Measurements from ENCODE around the gene PSMB11.

The PSMB11 gene

DNA sequence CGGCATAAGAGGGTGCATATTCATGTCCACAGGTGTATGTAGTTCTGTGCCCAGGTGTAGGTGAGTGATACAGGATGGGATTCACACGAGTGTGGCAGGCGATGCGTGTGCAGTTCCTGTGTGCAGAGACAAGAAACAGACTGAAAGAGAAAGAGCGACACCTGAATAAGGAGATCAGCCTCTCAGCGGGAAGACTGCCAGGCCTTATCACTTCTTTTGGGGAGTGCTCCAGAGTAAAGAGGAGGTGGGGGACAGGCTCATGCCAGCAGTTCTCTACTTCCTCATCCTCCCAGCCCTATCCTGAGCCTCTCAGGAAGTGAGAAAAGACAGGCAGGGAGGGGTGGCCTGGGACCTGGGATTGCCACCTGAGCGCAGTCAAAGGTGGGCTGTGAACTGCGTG lies 2.8 kb downstream of the PSMB11 start:
- DNase-seq (ENCODE audit: low spot score) = no peak

DNA sequence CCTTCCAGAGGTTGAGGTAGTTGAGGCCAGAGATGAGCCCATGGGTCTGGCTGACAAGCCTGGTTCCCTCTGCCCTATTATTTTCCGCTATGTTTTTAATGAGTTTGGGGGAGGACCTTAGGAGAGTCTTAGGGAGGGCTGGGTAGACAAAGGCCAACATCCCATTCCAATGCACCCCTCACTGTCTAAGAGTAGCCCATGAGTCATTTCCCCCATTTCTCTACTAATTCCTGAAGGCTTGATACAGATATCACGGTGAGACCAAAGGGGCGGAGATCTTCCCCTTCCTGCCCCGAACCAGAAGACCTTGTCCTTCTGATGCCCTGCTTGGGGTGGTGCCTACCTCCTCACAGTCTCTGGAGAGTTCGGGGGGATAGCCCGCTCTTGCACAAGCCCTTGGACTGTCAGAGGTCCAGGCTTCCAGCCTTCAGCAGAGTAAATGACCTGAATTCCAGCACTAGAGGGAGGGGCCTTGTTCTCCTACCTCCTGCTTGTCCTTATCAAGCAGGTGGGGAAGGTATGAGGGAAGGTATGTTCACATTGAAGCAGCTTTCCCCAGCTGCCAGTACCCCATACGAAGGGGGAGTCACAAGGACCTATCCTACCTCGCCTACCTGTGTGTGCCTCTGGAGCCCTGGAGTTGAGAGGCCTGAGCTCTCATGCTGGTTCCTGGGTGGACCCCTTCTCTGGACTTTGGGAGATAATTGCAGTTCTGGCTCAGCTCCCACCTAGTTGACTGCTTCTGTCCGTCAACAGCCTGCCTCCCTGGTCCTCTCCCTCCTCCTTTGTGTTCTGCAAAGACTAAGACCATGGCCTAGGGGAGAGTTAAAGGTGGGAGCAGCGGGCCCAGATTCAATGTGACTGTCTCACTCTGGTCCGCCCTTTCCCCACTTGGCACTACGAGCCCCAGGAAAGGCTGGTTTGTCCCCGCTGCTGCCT lies 3.7 kb downstream of the PSMB11 start:
- no peak for DNase-seq (ENCODE audit: low spot score)

DNA sequence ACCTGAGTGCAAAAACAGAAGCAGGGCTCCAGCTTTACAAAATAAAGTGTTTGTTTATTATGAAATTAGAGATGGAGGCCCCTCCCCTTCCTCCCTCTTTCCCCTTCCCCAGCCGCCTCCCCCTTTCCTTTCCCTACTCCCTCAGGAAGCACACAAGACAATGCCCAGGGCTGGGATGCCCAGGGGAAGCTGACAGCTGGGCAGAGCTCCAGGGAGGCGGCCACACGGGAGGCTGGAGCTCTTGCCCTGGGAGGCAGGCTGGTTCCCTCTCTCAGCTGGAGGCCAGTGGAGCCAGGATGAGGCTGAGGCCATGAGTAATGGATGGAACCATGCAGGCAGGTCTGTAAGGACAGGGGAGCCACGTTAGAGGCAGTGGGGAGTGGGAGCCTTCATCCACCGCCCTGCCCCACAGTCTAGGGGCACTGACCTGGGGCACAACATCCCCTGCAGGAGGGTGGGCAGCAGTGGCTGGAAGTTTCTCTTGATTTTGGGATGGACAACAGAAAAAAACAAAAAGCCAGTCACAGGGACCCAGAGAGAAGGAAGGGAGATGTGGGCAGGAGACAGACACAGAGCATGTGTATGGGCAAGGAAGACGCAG lies 5.1 kb downstream of the PSMB11 start:
- no peak for DNase-seq (ENCODE audit: low spot score)

- no peak for DNase-seq (ENCODE audit: low spot score)
Observed at GRCh38 chr14:23047751-23048693, 6.0 kb downstream of the PSMB11 start.

- no peak for DNase-seq (ENCODE audit: low spot score)
Observed at GRCh38 chr14:23049011-23049410, 7.0 kb downstream of the PSMB11 start.

- DNase-seq (ENCODE audit: low spot score) = no peak
Observed at GRCh38 chr14:23051141-23052057, 9.4 kb downstream of the PSMB11 start.

DNA sequence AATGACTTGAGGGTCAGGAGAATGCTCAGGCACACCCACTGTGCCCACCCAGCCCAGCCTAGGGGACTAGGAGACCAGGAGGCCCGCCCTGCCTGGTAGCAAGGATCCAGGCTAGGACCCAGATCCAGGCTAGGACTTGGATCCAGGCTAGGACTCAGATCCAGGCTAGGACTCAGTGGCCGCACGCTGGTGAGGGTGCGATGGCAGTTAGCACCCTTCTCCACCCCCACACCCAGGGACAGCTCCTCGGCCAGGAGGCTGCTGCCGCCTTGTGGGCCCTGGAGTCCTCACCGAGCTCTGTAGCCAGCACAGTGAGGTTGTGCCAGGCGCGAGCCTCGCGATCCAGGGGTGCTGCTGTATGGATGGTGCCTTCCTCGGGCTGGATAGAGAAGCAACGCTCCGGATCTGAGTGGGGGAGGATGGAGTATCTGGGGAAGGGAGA lies 10.2 kb downstream of the PSMB11 start:
- DNase-seq (ENCODE audit: low spot score) = no peak

DNA sequence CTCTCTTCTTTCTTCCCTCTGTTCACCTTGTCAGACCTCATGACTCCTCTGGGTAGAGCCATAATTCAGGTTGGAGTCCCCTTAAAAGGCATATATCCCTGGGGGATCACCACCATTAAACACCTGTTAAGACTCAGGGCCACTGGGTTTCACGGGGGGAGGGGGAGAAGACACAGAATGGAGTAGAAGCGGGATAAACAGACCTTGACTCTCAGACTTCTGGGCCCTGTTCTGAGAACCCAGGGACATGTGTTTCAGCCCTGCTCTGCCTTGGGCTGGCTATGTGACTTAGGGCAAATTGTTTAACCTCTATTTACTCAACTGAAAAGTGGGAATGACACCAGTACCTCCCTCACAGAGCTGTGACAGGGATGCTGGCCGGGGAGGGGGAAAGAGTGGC lies 10.7 kb downstream of the PSMB11 start:
- DNase-seq (ENCODE audit: low spot score) = no peak

DNA sequence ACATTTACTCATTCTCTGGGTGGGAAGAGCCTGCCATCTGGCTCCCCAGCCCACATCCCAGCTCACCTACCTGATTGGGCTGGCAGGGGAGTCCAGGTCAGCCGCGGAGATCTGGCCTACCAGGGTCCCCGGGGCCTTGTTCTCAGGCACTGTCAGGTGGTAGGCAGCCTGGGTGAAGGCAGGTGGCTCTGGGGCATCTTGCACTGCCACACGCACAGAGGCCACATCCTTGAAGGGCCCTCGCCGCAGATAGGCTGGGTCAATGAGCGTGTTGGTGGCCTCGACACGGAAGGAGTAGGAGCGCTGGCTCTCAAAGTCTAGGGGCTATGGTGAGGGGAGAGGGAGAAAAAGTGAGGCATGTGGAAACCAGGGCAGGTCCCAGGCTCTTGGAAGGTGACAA lies 11.4 kb downstream of the PSMB11 start:
- no peak for DNase-seq (ENCODE audit: low spot score)

GRCh38 chr14:23054000-23054811 lies 12.2 kb downstream of the PSMB11 start:
- no peak for DNase-seq (ENCODE audit: low spot score)

DNA sequence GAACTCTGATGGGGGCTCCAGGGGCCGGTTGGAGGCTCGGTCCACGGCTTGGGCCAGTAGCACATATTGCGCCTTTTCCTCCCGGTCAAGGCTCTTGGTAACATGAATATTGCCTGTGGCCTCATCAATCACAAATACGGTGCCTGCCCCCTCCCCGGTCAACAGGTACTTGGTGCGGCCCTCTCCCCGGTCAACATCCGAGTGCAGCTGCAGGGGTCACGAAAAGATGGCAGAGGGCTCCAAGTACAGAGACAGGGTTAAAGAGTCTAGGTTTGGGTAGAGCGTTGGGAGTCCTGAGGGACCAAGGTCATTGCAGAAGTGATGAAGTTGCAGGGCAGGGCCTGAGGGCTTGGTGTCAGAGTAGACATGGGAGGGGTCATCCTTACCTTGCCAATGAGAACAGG lies 13.1 kb downstream of the PSMB11 start:
- no peak for DNase-seq (ENCODE audit: low spot score)

DNA sequence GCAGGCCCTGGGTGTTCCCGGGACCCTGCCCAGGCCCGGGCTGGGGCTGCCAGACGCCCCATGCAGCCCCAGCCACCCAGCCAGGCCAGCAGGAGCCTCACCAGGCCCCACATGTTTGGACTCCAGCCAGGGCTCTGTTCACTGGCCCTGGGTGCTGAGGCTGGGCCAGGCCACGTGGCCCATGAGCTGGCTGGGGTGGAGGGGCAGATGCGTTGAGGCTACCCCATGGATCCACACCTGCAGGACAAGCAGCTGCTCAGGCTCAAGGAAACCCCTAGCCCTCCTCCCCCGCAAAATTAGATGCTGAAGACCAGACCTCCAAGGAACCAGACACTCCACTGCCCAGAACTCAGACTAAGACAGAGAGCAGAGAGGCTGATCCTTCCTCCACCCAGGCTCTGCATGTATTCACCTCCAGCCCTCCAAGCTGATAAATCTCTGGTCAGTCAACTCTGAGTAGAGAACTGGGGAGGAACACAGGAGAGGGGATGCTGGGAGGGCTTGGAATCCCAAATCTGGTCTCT lies 13.7 kb downstream of the PSMB11 start:
- DNase-seq (ENCODE audit: low spot score) = no peak

- peak; percentile 74 for DNase-seq (ENCODE audit: low spot score)
Observed at GRCh38 chr14:23056145-23056955, 14.3 kb downstream of the PSMB11 start.

DNA sequence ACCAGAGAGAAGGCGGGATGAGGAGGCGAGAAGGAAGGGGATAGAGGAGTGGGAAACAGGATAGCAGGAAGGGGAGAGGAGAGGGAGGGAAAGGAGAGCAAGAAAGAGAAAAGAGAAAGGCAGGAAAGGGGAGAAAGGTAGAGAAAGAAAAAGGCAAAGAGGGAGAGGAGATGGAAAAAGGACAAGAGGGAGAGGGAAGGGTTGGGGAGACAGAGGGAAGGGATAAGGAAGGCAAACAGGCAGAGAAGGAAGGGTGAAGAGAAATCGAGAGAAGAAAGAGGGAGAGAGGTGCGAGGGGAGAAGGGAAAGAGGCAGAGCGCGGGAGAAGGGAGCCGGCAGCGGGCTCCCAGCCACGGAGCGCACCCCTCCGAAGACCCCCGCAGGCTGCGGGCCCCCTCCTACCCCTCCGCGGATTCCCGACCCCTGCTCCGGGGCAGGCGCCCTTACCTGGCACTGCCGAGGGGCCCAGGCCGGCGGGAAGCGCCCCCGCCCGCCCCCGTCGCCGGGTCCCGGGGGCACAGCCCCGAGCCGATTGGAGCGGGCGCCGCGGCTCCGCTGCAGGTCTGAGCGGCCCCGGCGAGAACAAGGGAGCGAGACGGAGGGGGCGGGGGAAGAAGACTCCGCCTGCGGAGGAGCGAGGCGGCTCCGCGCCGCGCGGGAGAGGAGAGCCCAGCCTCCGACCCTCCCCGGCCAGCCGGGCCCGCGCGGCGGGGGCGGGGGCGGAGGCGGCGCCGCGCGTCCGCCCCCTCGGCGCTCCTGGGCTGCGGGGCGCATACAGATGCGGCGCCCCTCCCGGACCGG lies 15.1 kb downstream of the PSMB11 start, which contains the start of gene CDH24:
Gene CDH24, minus strand, starts transcription at position 565 of the 801 bp plus-strand sequence. CDS start 1,787 bp downstream, outside the sequence.
- DNase-seq (ENCODE audit: low spot score) = peak; percentile 51

- DNase-seq (ENCODE audit: low spot score) = peak; percentile 86
Observed at GRCh38 chr14:23057757-23058653, 16.0 kb downstream of the PSMB11 start.

- no peak for DNase-seq (ENCODE audit: low spot score)
Observed at GRCh38 chr14:23058654-23059504, 16.9 kb downstream of the PSMB11 start.
